Esophagus squamous epithelium (tissue), 5 donors: Measurements from ENCODE around the gene ARL10. TPM values are rescaled to one million over a fixed set of nuclear protein-coding genes. Genes with fewer than 3 reads are reported as not detected.

Experiments used
- DNase-seq: peaks from one replicate; lab custom pipeline; 2025; lab: John Stamatoyannopoulos, UW
- H3K27ac ChIP-seq, 4 donors: fragments of 200-600 bp; sonication (generic); one replicate each; pipeline ENCODE4 v1.5.1; 2016 to 2019; ENCODE audit warnings: mild to moderate bottlenecking in 1 of 4
- H3K27me3 ChIP-seq, 4 donors: fragments of 200-600 bp; sonication (generic); 1 replicate in 3 of 4; 2 replicates in 1 of 4; pipeline versions ENCODE4 v1.5.1 to v1.6.0; 2017 to 2021; ENCODE audit warnings: antibody characterized with exemption in 1 of 4
- H3K36me3 ChIP-seq, 3 donors: fragments of 200-600 bp; sonication (generic); one replicate each; pipeline ENCODE4 v1.5.1; 2016 to 2019
- H3K4me1 ChIP-seq, 3 donors: fragments of 200-600 bp; sonication (generic); one replicate each; pipeline ENCODE4 v1.5.1; 2017 to 2019
- H3K4me3 ChIP-seq, 4 donors: fragments of 200-600 bp; sonication (generic); 1 replicate in 3 of 4; 2 replicates in 1 of 4; pipeline ENCODE4 v1.5.1; 2016 to 2019; ENCODE audit warnings: mild to moderate bottlenecking in 2 of 4, moderate library complexity in 1 of 4
- H3K9me3 ChIP-seq, 3 donors: fragments of 200-600 bp; sonication (generic); one replicate each; pipeline ENCODE4 v1.5.1; 2016 to 2019
- CTCF ChIP-seq, 6 experiments: fragments of 450-650 bp in 4 of 6; fragments of 200-600 bp in 2 of 6; sonication (generic) in 2 of 6; IDR thresholded peaks; one replicate each; pipeline ENCODE4 v1.5.1; 2016 to 2019; ENCODE audit warnings: antibody characterized with exemption in 6 of 6, mild to moderate bottlenecking in 4 of 6, moderate library complexity in 4 of 6
- POLR2A ChIP-seq, 4 donors: fragments of 450-650 bp; IDR thresholded peaks; one replicate each; pipeline ENCODE4 v1.6.1; 2017; ENCODE audit warnings: antibody characterized with exemption in 4 of 4, mild to moderate bottlenecking in 4 of 4, moderate library complexity in 3 of 4
- WGBS, 2 donors: methylation state at CpG; one replicate each; pipeline ENCODE4 v1.1.5; 2018; 5-methylcytosine and 5-hydroxymethylcytosine counted together
- intact Hi-C: fragments of 100-400 bp; cut with DNase I; formaldehyde crosslinking; loops from one replicate; pipeline ENCODE4 v1.15.0; 2022
- total RNA-seq, 4 donors: library from RNA; depleted of rRNA; stranded (reverse); fragments of >200 nt; gene quantifications; one replicate each; pipeline ENCODE4 v1.1.0, GENCODE V29; 2016
- donor health status: DM: yes; HTN: yes; CAD: no.

ARL10 gene
- total RNA-seq, 4 donors from 2014 or later = 2.4 to 10.1 (median 6.3) TPM

GRCh38 chr5:176410486-176411180, 45.3 kb downstream of the ARL10 start:
- peak in 5 of 6 experiments; percentile 12 to 64 (median 25) for TF ChIP-seq CTCF (IDR thresholded peaks at IDR 0.05)
- TF ChIP-seq POLR2A (IDR thresholded peaks at IDR 0.05) = peak in 1 of 4 donors; percentile 9
- H3K9me3 ChIP-seq = no peaks in the 10 kb centered on the region
- peaks cover 55 to 100% (median 69%) of the 10 kb centered on the region in 3 donors for H3K4me1 ChIP-seq
- intact Hi-C loops = loop anchor here (10.0 kb wide), 1 partner anchor 124 kb away; the partner anchor contains the start of gene RNF44
- peak overlapping the region; percentile 81 to 99 (median 96) for H3K27ac ChIP-seq
- H3K27me3 ChIP-seq = no peaks in the 10 kb centered on the region
- no peak for DNase-seq
- peak overlapping the region in 2 of 4 donors; percentile 24 to 34 for H3K4me3 ChIP-seq
- 67 to 71% methylated on average over 3 to 5 of the region's 5 CpGs for WGBS, 2 donors
- H3K36me3 ChIP-seq = peaks cover 0 to 48% (median 20%) of the 10 kb centered on the region in 3 donors

- no peak for TF ChIP-seq CTCF (IDR thresholded peaks at IDR 0.05)
- no peak for TF ChIP-seq POLR2A (IDR thresholded peaks at IDR 0.05)
- Histone ChIP-seq H3K9me3 (no peaks in the 10 kb centered on the region), H3K4me3 (peak overlapping the region; percentile 77 to 98 (median 90)), H3K36me3 (peaks cover 0 to 28% (median 6%) of the 10 kb centered on the region in 3 donors), H3K4me1 (peaks cover 57 to 91% (median 58%) of the 10 kb centered on the region in 3 donors), H3K27ac (peak overlapping the region; percentile 90 to 99 (median 96)), H3K27me3 (no peaks in the 10 kb centered on the region)
- intact Hi-C loops = loop anchor here (10.0 kb wide), 1 partner anchor 122 kb away; the partner anchor contains the start of gene RNF44
- no peak for DNase-seq
- 53 to 57% methylated on average over 3 to 7 of the region's 10 CpGs for WGBS, 2 donors
Observed at GRCh38 chr5:176412517-176413254, 47.4 kb downstream of the ARL10 start.

- no peaks in the 10 kb centered on the region for H3K9me3 ChIP-seq
- DNase-seq = no peak
- WGBS, 2 donors = 34 to 45% methylated on average over 2 of the region's 2 CpGs
- peak overlapping the region; percentile 90 to 99 (median 96) for H3K27ac ChIP-seq
- H3K4me3 ChIP-seq = peak overlapping the region; percentile 77 to 98 (median 90)
- no peaks in the 10 kb centered on the region for H3K27me3 ChIP-seq
- TF ChIP-seq POLR2A (IDR thresholded peaks at IDR 0.05) (no peak), CTCF (IDR thresholded peaks at IDR 0.05) (no peak)
- H3K36me3 ChIP-seq = peaks cover 0 to 22% (median 6%) of the 10 kb centered on the region in 3 donors
- peaks cover 53 to 90% (median 55%) of the 10 kb centered on the region in 3 donors for H3K4me1 ChIP-seq
- intact Hi-C loops = loop anchor here (10.0 kb wide), 1 partner anchor 122 kb away; the partner anchor contains the start of gene RNF44
Observed at GRCh38 chr5:176413255-176413565, 47.9 kb downstream of the ARL10 start.

- Histone ChIP-seq H3K4me3 (peak overlapping the region; percentile 77 to 98 (median 90)), H3K27me3 (no peaks in the 10 kb centered on the region), H3K4me1 (peaks cover 53 to 88% (median 55%) of the 10 kb centered on the region in 3 donors), H3K36me3 (peaks cover 0 to 17% (median 6%) of the 10 kb centered on the region in 3 donors), H3K27ac (peak overlapping the region; percentile 90 to 99 (median 96)), H3K9me3 (no peaks in the 10 kb centered on the region)
- no peak for DNase-seq
- intact Hi-C loops = loop anchor here (10.0 kb wide), 1 partner anchor 121 kb away; the partner anchor contains the start of gene RNF44
- 48 to 62% methylated on average over 3 to 4 of the region's 7 CpGs for WGBS, 2 donors
- TF ChIP-seq POLR2A (IDR thresholded peaks at IDR 0.05) (no peak), CTCF (IDR thresholded peaks at IDR 0.05) (no peak)
Observed at GRCh38 chr5:176413709-176414191, 48.5 kb downstream of the ARL10 start.
